ENCODE results near the gene JHY.

GRCh38 chr11:122917311-122917710, 34.8 kb downstream of the JHY start:
- TF ChIP-seq EP300 (IDR thresholded peaks at IDR 0.05; ENCODE audit: borderline replicate concordance) (no peak), REST (IDR thresholded peaks at IDR 0.05; ENCODE audit: low read depth) (no peak), TEAD4 (IDR thresholded peaks at IDR 0.05) (no peak), NFIC (IDR thresholded peaks at IDR 0.05) (no peak), TCF12 (IDR thresholded peaks at IDR 0.05; ENCODE audit: low read depth) (no peak), TAF1 (IDR thresholded peaks at IDR 0.05; ENCODE audit: low read depth) (no peak), RAD21 (IDR thresholded peaks at IDR 0.05; ENCODE audit: low read depth) (no peak), CREB1 (IDR thresholded peaks at IDR 0.05; ENCODE audit: low read depth) (no peak)
- TF ChIP-seq, protein P1, sequence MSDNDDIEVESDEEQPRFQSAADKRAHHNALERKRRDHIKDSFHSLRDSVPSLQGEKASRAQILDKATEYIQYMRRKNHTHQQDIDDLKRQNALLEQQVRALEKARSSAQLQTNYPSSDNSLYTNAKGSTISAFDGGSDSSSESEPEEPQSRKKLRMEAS (IDR thresholded peaks at IDR 0.05) = no peak
- TF ChIP-seq, protein P2, sequence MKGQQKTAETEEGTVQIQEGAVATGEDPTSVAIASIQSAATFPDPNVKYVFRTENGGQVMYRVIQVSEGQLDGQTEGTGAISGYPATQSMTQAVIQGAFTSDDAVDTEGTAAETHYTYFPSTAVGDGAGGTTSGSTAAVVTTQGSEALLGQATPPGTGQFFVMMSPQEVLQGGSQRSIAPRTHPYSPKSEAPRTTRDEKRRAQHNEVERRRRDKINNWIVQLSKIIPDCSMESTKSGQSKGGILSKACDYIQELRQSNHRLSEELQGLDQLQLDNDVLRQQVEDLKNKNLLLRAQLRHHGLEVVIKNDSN (IDR thresholded peaks at IDR 0.05) = no peak

Data from Ishikawa (cell line).